Islet of Langerhans (tissue), 1 donor: Measurements from ENCODE around the gene ADAM22.
"Not testable (repeated sequence)": the region's sequence is repeated elsewhere in the genome, so short reads cannot be mapped to it uniquely, and the experiment has no call there.

Experiments
- FAIRE-seq: peaks from one replicate; lab custom pipeline; 2011; peaks lifted over from hg19 to GRCh38; lab: Jason Lieb, UNC

Gene ADAM22

DNA sequence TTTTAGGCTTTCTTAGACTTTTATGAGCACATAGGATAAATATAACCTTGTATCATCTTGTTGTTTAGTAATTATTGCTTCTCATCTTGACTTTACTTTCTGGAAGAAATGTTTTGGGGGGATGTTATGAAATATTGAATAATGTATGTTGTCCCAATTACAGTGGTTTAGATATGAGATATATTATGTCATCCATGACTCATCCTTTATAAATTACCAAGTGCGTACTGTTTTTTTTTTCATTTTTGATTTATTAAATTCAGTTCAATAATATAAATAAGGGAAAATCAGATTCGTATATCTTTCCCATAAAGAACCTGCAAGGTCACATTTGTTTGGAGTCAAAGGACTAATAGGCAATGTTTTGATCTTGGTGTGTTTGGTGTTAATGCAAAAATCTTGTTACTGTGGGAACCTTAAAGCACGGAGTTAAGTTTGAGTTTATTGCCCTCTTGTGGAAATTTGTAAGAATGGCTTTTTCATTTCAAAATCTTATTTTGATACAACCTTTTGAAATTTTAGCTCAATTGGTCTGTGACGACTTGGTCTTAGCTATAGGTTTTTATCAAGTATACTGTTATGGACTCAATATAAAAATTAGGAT lies 177.2 kb downstream of the ADAM22 start:
- peak; percentile 99 for FAIRE-seq

DNA sequence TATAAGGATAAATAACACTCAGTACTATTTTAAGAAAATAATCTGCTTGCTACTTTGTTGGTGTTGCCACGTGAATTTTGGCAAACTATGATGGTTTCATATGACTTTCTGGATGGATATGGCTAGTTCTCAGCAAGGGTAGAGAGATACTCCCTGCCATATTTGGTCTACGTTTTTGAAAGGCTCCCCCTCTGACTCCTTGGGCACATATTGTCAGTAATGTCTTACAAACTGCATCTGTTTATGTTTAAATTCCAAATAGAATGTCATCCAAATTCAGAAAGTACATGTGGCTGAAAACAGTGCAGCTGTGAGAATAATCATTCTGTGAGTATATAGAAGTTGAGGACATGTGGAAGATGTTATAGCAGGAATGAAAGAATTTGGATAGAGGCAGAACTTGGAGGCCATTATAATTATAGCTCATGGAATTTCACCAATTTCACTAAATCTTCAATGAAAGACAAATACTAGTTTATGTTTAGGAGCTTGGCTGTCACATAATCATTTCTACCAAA lies 178.0 kb downstream of the ADAM22 start:
- no peak for FAIRE-seq

DNA sequence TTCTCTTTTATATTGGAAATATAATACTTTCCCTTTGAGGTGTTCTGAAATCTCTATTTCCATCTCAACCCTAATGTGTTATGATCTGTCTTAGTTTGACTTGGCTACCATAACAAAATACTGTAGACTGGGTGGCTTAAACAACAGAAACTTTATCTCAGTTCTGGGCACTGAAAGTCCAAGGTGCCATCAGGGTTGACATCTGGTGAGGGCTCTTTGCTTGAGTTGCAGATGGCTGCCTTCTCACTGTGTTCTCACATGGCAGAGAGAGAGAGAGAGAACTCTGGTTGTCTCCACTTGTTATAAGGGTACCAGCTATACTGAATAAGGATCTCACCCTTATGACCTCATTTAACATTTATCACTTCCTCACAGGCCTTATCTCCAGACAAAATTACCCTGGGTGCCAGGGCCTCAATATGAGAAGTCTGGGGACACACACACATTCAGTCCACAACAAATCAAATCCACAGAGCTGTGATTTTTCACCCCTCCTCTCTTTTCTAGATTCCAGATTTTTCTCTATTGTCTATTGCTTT lies 181.3 kb downstream of the ADAM22 start:
- FAIRE-seq: no peak

DNA sequence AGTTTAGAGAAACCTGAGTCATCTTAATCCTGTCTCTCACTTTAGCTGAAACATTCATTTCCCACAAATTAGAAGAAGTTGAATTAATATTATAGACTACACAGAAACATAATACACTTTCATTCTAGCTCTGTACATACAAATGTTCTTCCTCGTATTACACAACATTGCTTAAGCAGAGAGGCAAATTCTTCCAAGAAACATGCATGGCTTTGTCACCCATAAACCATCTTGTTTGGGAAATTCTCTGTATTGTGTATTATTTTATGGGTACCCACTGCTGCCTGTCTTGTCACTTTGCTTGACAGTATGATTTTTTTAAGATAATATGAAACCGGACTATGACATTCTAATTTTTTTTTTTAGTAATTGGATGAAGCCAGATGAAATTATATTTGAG lies 181.8 kb downstream of the ADAM22 start:
- FAIRE-seq: no peak

DNA sequence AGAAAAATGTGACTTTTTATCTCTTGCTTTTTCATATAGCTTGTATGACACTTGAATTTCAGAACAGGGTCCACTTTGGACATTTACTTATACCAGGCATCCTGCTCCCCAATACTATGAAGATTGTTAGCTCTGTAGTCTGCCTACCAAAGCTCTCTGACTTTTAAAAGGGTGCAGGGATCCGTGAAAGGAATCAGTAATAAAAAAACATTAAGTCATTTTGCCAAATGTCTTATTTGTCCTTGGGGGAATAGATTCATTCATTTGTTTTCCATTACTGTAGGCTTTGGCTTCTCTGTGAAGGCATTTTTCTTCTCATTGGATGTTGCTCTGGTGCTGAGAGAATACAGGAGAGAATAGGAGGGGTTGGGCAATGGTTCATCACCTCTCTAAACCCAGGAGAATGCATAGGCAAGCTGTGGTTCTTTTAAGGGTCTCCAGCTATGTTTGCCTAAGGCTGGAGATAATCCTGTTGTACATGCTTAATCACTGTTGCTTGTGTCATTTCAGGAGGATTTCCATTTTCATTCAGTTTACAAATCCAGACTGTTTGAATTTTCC lies 182.3 kb downstream of the ADAM22 start:
- FAIRE-seq: no peak

DNA sequence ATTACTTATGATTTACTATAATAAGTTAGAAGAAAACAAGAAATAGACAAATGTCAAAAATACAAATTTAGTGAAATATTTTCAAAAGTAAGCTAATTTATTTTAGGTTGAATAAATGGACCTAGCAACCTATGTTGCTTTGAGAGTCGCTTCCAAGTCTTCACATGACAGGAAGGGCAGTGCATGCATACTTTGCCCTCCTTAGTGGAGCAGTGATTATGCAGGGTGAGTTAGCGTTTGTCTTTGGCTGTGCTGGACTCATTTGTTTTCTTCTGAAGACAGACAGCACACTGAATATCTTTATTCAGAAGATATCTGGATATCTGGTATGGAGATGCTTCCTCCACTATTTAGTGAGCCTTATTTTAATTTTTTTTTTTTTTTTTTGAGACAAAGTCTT lies 183.3 kb downstream of the ADAM22 start:
- FAIRE-seq: no peak

DNA sequence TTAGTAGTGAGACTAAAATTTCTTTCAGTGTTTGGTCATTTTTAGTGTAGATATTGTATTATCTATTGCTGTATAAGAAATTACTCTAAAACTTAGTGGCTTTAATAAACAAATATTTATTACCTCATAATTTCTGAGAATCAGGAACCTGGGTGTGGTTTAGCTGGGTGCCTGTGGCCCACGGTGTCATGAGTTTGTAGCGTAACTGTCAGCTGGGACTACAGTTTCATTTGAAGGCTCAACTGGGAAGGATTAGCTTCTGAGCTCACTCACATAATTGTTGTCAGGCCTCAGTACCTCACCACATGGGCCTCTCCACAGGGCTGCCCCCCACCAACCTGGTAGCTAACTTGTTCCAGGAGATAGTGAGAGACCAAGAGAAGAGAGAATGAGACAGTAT lies 187.3 kb downstream of the ADAM22 start:
- no peak for FAIRE-seq

DNA sequence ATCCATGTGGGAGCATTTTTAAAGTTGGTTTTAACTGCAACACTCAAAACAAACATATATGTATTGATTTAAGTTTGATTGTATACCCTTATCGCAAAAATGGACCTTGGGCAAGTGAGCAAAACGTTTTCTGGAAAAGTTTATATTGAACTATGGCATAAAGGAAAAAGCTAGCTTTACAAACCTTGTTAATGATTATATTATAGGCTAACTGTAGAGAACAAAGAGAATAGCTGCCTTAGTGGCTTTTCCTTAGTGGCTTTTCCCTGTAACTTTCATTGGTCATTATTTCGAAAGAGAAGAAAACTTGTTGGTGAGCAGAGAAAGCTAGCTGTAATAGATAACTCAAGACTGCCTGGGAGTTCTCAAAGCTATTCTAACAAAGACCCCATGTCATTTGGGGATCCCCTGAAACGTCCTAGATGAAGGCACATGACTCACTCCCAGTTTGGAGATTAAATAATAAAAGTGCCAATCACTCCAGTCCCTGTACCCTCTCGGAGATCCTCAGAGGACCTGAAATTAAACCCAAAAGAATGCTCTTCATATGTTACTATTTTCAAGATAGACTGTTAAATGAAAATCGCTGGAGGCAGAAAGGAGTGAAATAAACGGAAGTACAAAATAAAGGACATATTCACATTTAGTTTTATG lies 193.7 kb downstream of the ADAM22 start:
- no peak for FAIRE-seq

DNA sequence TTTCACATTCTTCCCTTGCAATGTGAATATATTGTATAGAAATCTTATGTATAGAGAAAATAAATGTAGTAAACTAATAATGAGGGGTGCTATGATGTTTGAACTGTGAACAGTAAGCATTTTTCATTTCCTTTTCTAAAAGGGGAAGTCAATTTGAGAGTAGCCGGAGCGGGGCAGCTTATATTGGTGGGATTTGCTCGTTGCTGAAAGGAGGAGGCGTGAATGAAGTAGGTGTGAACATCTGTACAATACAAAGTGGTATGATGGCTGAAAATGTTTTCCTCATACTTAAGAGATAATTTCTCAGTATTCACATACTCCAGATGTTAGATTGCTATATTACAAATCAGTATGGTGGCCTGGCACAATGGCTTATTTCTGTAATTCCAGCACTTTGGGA lies 198.7 kb downstream of the ADAM22 start:
- no peak for FAIRE-seq

DNA sequence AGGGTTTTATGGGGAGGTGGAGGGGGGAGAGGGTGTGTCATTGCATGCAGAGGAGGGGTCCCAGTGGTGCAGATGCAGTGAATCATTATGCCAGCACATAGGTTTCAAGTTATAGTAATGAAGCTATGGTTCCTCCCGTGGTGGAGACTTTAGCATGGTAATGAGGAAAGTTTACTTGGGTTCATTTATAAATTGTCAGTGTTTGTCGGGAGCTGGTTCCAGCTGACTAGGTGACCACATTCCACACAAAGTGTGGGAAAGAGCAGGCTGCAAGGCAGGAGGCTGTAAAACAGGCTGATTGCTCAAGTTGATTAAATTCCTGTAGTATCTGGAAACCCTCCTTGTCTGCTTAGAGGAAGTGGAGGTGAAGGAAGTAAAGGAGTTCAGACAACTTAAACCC lies 206.9 kb downstream of the ADAM22 start:
- FAIRE-seq: no peak

DNA sequence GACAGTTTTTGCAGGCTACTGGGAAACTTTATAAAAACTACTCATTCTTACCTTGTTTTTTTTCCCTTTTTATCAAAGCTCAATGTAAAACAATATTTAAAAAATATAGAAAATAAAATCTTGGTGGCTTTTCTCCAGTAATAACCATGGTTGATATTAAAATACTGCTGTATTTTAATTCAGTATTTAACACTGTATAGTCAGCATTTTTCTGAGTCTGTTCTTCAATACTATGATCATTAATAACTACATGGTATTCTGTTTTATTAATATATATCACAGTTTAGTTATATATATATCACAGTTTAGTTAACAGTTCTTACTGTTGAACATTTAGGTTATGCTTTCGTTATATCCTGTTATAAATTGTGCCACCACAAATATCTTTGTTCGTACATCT lies 207.4 kb downstream of the ADAM22 start:
- FAIRE-seq: no peak

DNA sequence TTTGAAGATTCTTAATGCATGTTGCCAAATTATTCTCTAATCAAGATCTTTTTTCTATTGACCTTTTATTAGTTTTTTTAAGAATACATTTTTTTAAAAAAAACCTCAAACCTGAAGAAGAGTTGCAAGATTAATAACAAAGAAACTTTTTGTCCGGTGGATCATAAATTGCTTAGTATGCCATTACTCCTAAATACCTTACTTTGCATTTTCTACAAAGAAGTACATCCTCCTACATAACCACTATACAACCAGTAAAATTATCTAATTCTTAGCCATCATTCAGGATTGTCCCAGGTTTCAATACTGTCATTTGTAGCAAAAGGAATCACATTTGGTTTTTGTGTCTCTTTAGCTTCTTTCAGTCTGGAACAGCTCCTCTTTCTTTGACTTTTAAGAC lies 207.9 kb downstream of the ADAM22 start:
- no peak for FAIRE-seq

DNA sequence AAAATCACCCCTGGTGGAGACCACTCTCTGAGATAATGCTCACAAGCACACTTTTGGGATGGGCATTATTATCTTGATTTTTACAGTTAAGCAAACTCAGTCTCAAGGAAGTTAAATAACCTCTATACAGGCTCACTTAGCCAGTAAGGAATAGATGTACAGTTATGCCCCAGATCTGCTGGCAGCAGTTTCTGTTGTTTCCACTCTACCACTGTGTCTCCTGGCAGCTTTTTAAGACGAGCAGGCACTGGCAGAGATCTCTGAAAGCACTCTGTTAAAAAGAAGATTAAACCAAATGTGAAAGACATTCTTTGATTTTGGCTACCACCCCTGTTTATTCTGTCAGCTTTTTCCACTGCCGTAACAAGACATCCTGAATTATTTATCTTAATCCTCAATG lies 212.6 kb downstream of the ADAM22 start:
- no peak for FAIRE-seq

DNA sequence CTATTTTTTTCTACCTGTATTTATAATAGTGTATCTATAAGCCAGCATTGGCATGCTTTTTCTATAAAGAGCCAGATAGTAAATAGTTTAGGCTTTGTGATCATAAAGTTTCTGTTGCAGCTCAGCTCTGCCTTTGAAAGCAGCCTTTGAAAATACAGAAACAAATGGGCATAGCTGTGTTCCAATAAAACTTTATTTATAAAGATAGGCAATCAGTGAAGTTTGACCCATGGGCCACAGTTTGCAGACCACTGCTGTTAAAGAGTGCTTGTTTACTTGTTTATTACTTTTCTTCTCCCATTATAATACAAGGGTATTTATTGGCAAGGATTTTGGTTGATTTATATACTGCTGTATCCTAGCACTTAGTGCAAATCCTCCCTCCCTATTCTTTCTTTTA lies 213.3 kb downstream of the ADAM22 start:
- FAIRE-seq: no peak

DNA sequence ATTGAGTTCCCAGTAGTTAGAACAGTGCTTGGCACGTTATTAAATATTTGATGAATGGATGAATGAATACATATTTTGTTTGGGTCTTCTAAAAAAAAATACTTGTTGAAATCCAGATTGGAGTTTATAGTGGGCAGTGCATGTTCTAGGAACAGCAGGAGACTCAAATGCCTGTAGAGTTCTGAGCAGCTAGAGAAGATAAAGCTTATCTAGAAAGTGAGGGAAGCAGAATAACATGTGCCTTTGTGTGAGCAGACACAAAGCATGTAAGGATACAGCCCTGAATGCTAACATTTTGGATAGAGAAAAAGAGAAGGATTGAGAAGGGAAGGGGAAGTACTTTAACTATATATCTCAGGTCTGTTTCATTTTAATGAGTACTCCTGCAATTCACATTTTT lies 213.9 kb downstream of the ADAM22 start:
- FAIRE-seq: no peak

DNA sequence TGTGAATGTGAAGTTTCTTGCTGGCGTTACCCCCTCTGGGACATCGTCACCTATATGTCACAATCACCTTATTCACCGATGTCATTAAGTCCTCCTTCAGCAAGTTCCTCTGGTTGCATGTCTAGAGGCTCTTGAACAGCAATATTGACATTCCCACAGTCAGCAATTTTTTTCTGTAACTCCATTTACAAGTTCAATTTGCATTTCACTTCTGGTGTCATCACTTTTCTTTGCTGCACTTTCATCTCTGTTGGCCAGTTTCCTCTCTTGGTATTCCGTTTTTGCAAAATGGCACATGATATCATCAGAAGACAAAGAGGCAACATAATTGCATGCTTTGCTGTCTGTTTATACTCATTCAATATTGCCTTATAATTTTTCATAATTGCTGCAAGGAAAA lies 216.0 kb downstream of the ADAM22 start:
- FAIRE-seq: no peak

DNA sequence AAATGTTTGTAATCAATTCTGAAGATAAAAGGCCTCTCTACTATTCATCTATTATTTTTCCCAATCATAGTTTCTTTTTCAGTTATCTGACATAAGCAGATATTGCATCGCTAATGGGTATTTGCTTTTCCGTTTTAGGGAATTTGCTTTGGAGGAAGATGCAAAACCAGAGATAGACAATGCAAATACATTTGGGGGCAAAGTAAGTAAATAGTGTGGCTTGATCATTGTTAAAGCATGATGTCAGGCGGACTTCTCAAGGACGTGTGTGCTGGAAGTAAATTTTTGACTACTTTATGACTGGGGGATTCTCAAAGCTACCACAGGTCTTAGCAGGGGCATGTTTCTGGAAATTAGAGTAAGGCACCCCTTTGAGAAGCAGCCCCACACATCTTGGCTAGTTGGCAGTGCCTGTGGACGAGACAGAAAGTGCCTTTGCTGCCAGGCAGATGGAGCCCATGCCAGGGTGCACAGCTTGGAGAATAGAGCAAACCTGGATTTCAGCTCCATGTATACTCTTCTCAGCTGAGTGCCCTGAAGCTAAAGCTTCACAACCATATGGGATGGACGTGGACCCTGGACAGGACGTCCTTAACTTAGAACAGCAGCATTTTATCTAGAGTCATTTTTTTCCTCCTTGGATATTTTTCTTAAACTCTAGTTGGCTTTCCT lies 217.2 kb downstream of the ADAM22 start:
- FAIRE-seq: no peak

DNA sequence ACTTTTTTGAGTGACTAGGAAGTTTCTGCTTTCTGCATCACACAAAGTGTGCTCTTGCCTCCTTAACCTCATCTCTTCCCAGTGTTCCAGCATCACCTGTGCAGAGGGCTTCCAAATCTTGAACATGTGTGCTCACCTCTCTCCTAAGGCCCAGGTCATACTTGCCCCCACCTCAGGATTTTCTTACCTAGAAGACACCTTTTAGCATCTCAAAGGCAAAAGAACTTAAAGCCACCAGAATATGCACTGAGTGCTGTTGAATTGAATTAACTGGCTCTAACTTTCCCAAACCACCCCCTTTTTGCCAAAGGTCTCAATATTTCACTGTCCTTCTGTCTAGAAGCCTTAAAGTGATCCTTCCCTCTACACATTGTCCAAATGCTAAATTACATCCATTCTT lies 219.3 kb downstream of the ADAM22 start:
- FAIRE-seq: no peak

DNA sequence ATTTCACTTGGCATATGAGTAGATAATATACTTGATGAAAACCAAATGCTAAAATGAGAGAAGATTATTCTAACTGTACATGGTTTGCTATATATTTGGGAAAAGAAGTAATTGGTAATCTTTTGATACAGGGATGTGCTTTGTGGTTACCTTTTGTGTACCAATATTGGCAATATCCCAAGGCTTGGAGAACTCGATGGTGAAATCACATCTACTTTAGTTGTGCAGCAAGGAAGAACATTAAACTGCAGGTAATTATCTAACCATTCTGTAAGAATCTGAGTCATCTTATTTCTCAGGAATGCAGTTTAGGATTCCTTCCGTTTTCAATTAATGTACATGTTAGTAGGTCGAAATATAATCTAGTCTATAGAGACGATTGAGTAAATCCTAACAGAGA lies 221.7 kb downstream of the ADAM22 start:
- no peak for FAIRE-seq

DNA sequence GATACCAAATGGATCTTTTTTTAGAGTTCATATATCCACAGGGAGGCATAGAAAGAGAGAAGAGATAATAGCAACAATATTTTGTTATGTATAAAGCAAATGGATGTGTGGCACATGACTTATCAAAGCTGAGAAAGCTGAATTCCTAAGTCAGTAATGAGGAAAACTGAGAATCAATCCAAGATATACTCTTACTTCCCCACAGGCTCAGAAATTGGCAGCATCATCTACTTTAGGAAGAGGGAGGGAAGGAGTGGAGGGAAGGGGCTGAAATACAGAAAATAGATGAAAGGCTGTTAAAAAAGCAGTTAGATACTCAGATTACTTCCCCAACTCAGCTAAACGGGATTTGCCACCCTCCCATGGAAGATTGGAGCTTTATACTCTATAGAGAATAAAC lies 222.3 kb downstream of the ADAM22 start:
- FAIRE-seq: no peak

DNA sequence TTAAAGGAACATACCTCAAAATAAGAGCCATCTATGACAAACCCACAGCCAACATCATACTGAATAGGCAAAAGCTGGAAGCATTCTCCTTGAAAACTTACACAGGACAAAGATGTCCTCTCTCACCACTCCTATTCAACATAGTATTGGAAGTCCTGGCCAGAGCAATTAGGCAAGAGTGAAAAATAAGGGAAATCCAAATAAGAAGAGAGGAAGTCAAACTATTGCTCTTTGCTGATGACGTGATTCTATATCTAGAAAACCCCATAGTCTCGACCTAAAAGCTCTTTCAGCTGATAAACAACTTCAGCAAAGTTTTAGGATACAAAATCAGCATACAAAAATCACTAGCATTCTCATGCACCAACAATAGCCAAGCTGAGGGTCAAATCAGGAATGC lies 225.7 kb downstream of the ADAM22 start:
- not testable (repeated sequence) for FAIRE-seq

DNA sequence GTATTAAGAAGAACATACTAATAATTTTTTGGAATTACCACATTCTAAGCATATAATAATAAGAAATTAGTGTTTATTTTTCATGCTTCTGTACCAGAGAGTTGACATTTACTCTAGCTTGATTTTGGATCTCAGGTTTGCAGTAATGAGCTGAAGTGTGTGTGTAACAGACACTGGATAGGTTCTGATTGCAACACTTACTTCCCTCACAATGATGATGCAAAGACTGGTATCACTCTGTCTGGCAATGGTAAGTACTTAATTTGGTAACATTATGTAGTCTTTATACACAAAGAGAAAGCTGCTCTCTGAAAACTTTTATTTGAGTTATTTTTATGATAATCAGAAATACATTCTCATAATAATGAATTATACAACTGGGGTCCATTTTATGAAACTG lies 231.6 kb downstream of the ADAM22 start:
- no peak for FAIRE-seq

DNA sequence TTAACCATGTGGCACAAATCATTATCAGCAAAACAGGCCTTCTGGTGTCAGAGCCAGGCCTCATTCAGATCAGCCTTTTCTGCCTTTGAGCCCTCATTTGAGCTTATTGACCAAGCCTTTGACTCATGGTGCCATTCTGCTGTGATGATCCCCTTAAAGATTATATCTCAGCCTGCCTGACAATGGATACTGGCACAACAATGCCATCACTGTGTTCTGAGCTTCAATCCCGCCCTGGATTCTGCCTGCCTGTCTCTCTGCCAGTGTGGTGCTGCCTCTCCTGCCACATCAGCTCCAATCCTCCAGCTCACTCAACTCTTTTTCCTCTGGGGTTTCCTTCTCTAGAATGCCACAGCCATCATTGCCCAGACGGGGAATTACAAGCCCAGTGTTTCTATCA lies 233.2 kb downstream of the ADAM22 start:
- FAIRE-seq: no peak
